HG02884 (cell line): ENCODE results near the gene RHBDD1.

Experiments
- ATAC-seq: cut with Tn5 transposase; IDR thresholded peaks from one replicate; pipeline ENCODE4 v1.9.1; 2021; ENCODE audit warnings: mild to moderate bottlenecking, moderate library complexity; ENCODE audit not compliant: unreplicated experiment

The RHBDD1 gene

GRCh38 chr2:226909836-226910235 lies 74.0 kb downstream of the RHBDD1 start:
- no peak for ATAC-seq

GRCh38 chr2:226910384-226910783 lies 74.5 kb downstream of the RHBDD1 start:
- no peak for ATAC-seq

- ATAC-seq: no peak
Observed at GRCh38 chr2:226911932-226912331, 76.1 kb downstream of the RHBDD1 start.

- no peak for ATAC-seq
Observed at GRCh38 chr2:226913641-226914040, 77.8 kb downstream of the RHBDD1 start.

- ATAC-seq: no peak
Observed at GRCh38 chr2:226915846-226916360, 80.0 kb downstream of the RHBDD1 start.

GRCh38 chr2:226916669-226917068 lies 80.8 kb downstream of the RHBDD1 start:
- peak; percentile 66 for ATAC-seq

GRCh38 chr2:226932443-226932842 lies 96.6 kb downstream of the RHBDD1 start:
- no peak for ATAC-seq

GRCh38 chr2:226934546-226935201 lies 98.8 kb downstream of the RHBDD1 start:
- no peak for ATAC-seq

GRCh38 chr2:226943862-226944620 lies 108.2 kb downstream of the RHBDD1 start:
- ATAC-seq: peak; percentile 60

GRCh38 chr2:226953206-226953605 lies 117.4 kb downstream of the RHBDD1 start:
- ATAC-seq: no peak

GRCh38 chr2:226953826-226954225 lies 118.0 kb downstream of the RHBDD1 start:
- no peak for ATAC-seq

GRCh38 chr2:226956659-226957058 lies 120.8 kb downstream of the RHBDD1 start:
- ATAC-seq: no peak

GRCh38 chr2:226959418-226959817 lies 123.6 kb downstream of the RHBDD1 start:
- no peak for ATAC-seq

GRCh38 chr2:226962176-226962773 lies 126.4 kb downstream of the RHBDD1 start:
- no peak for ATAC-seq

GRCh38 chr2:226963528-226963927 lies 127.7 kb downstream of the RHBDD1 start:
- no peak for ATAC-seq

GRCh38 chr2:226965376-226965775 lies 129.5 kb downstream of the RHBDD1 start:
- ATAC-seq: no peak

GRCh38 chr2:226969417-226970080 lies 133.7 kb downstream of the RHBDD1 start:
- ATAC-seq: no peak

- peak; percentile 51 for ATAC-seq
Observed at GRCh38 chr2:226970362-226970761, 134.5 kb downstream of the RHBDD1 start.

- ATAC-seq: peak; percentile 54
Observed at GRCh38 chr2:226971084-226971483, 135.2 kb downstream of the RHBDD1 start.

- peak; percentile 34 for ATAC-seq
Observed at GRCh38 chr2:226971770-226972169, 135.9 kb downstream of the RHBDD1 start.

GRCh38 chr2:226973816-226974215 lies 138.0 kb downstream of the RHBDD1 start:
- ATAC-seq: no peak
